Neural progenitor cell (in vitro differentiated cells): ENCODE data around the gene ENPP1. TPM values are rescaled to one million over a fixed set of nuclear protein-coding genes. Genes with fewer than 3 reads are reported as not detected.

Source experiments
- DNase-seq: peaks from one replicate; pipeline ENCODE4 v3.0.0-alpha.2; 2016; ENCODE audit warnings: low spot score
- H2AFZ ChIP-seq: fragments of 200-600 bp; sonication (generic); replicated peaks from 2 replicates; pipeline ENCODE4 v1.6.1; 2016; ENCODE audit warnings: antibody characterized with exemption
- H3F3A ChIP-seq: fragments of 200-600 bp; sonication (generic); 2 replicates; pipeline ENCODE4 v1.6.1; 2016; ENCODE audit warnings: antibody characterized with exemption, low read depth
- H3K27ac ChIP-seq: fragments of 200-600 bp; sonication (generic); 2 replicates; pipeline ENCODE4 v1.5.1; 2016; ENCODE audit warnings: mild to moderate bottlenecking
- H3K27me3 ChIP-seq: fragments of 200-600 bp; sonication (generic); 2 replicates; pipeline ENCODE4 v1.6.1; 2016; ENCODE audit warnings: mild to moderate bottlenecking, moderate library complexity
- H3K36me3 ChIP-seq: fragments of 200-600 bp; sonication (generic); 2 replicates; pipeline ENCODE4 v1.5.1; 2016
- H3K4me1 ChIP-seq: fragments of 200-600 bp; sonication (generic); 2 replicates; pipeline ENCODE4 v1.6.1; 2016; ENCODE audit warnings: mixed run types
- H3K4me2 ChIP-seq: fragments of 200-600 bp; sonication (generic); 2 replicates; pipeline ENCODE4 v1.6.1; 2016
- H3K4me3 ChIP-seq: fragments of 200-600 bp; sonication (generic); 2 replicates; pipeline ENCODE4 v1.5.1; 2016
- H3K79me2 ChIP-seq: fragments of 200-600 bp; sonication (generic); 2 replicates; pipeline ENCODE4 v1.6.1; 2016; ENCODE audit warnings: low read depth
- H3K9ac ChIP-seq: fragments of 200-600 bp; sonication (generic); 2 replicates; pipeline ENCODE4 v1.6.1; 2016
- H3K9me3 ChIP-seq: fragments of 200-600 bp; sonication (generic); 2 replicates; pipeline ENCODE4 v1.5.1; 2016; ENCODE audit warnings: low read depth
- H4K20me1 ChIP-seq: fragments of 200-600 bp; sonication (generic); 2 replicates; pipeline ENCODE4 v1.6.1; 2016; ENCODE audit warnings: low read depth
- H3K27ac Mint-ChIP-seq: 3 replicates; pipeline ENCODE4 v1.8.0; 2021; ENCODE audit warnings: mixed read lengths
- H3K27me3 Mint-ChIP-seq: 2 replicates; pipeline ENCODE4 v1.8.0; 2022; ENCODE audit warnings: low read depth, mild to moderate bottlenecking, inconsistent platforms, moderate library complexity, mixed read lengths; ENCODE audit not compliant: insufficient read depth
- H3K36me3 Mint-ChIP-seq: 3 replicates; pipeline ENCODE4 v1.8.0; 2021; ENCODE audit warnings: mixed read lengths
- H3K4me1 Mint-ChIP-seq: 3 replicates; pipeline ENCODE4 v1.8.0; 2021; ENCODE audit warnings: mixed read lengths
- H3K4me3 Mint-ChIP-seq: 3 replicates; pipeline ENCODE4 v1.8.0; 2021; ENCODE audit warnings: mild to moderate bottlenecking, moderate library complexity, mixed read lengths
- H3K9me3 Mint-ChIP-seq: 3 replicates; pipeline ENCODE4 v1.8.0; 2020; ENCODE audit warnings: mixed read lengths
- CTCF ChIP-seq: fragments of 200-600 bp; sonication (generic); IDR thresholded peaks from 2 replicates; pipeline ENCODE4 v1.5.1; 2017; ENCODE audit warnings: antibody characterized with exemption, mild to moderate bottlenecking
- EZH2 ChIP-seq: fragments of 200-600 bp; sonication (generic); IDR thresholded peaks from 2 replicates; pipeline ENCODE4 v1.6.1; 2017; ENCODE audit warnings: antibody characterized with exemption, mild to moderate bottlenecking, moderate library complexity
- EZH2phosphoT487 ChIP-seq: fragments of 200-600 bp; sonication (generic); IDR thresholded peaks from 2 replicates; pipeline ENCODE4 v1.6.1; 2017; ENCODE audit warnings: antibody characterized with exemption
- total RNA-seq: library from RNA; depleted of rRNA; stranded (reverse); fragments of >200 nt; gene quantifications from 2 replicates; pipeline ENCODE4 v1.2.3, GENCODE V29; 2015; ENCODE audit warnings: low replicate concordance

ENPP1 gene
- total RNA-seq, 1 donor from 2014 or later: 9.7 TPM

- Histone ChIP-seq H3K79me2 (no peaks in the 10 kb centered on the region), H3K4me3 (no peak overlapping the region), H4K20me1 (no peaks in the 10 kb centered on the region), H3F3A (no peaks in the 10 kb centered on the region), H3K27ac (no peak overlapping the region), H3K27me3 (no peaks in the 10 kb centered on the region), H3K9me3 (no peaks in the 10 kb centered on the region), H3K4me2 (no peak overlapping the region), H2AFZ (no peak overlapping the region), H3K4me1 (no peaks in the 10 kb centered on the region), H3K36me3 (no peaks in the 10 kb centered on the region), H3K9ac (no peak overlapping the region)
- TF ChIP-seq EZH2 (no peak), CTCF (no peak), EZH2phosphoT487 (no peak)
- Mint-ChIP-seq H3K4me1 (no peaks in the 10 kb centered on the region), H3K9me3 (no peaks in the 10 kb centered on the region), H3K4me3 (no peak overlapping the region), H3K36me3 (no peaks in the 10 kb centered on the region), H3K27me3 (peaks cover 2% of the 10 kb centered on the region), H3K27ac (no peak overlapping the region)
- DNase-seq: no peak
Measured at GRCh38 chr6:131877999-131878789, 70.4 kb downstream of the ENPP1 start.

- no peaks in the 10 kb centered on the region for H3K27me3 ChIP-seq
- TF ChIP-seq EZH2 (no peak), EZH2phosphoT487 (no peak), CTCF (no peak)
- H3K27ac Mint-ChIP-seq: no peak overlapping the region
- no peaks in the 10 kb centered on the region for H4K20me1 ChIP-seq
- no peak overlapping the region for H3K27ac ChIP-seq
- no peaks in the 10 kb centered on the region for H3K36me3 Mint-ChIP-seq
- H3K4me1 ChIP-seq: no peaks in the 10 kb centered on the region
- no peak overlapping the region for H3K4me2 ChIP-seq
- no peak overlapping the region for H3K4me3 Mint-ChIP-seq
- H3K9me3 Mint-ChIP-seq: peaks cover under 1% of the 10 kb centered on the region
- H2AFZ ChIP-seq: no peak overlapping the region
- H3K36me3 ChIP-seq: no peaks in the 10 kb centered on the region
- no peaks in the 10 kb centered on the region for H3K4me1 Mint-ChIP-seq
- H3K4me3 ChIP-seq: no peak overlapping the region
- H3K9me3 ChIP-seq: no peaks in the 10 kb centered on the region
- no peak for DNase-seq
- no peaks in the 10 kb centered on the region for H3K27me3 Mint-ChIP-seq
- no peak overlapping the region for H3K9ac ChIP-seq
- H3F3A ChIP-seq: no peaks in the 10 kb centered on the region
- H3K79me2 ChIP-seq: no peaks in the 10 kb centered on the region
Measured at GRCh38 chr6:131883016-131883415, 75.2 kb downstream of the ENPP1 start.

- no peaks in the 10 kb centered on the region for H3F3A ChIP-seq
- no peaks in the 10 kb centered on the region for H3K36me3 ChIP-seq
- Mint-ChIP-seq H3K36me3 (no peaks in the 10 kb centered on the region), H3K4me1 (no peaks in the 10 kb centered on the region), H3K4me3 (no peak overlapping the region), H3K9me3 (peaks cover 5% of the 10 kb centered on the region), H3K27ac (no peak overlapping the region), H3K27me3 (peaks cover 3% of the 10 kb centered on the region)
- TF ChIP-seq CTCF (no peak), EZH2phosphoT487 (no peak), EZH2 (no peak)
- H3K4me1 ChIP-seq: no peaks in the 10 kb centered on the region
- no peak overlapping the region for H3K9ac ChIP-seq
- DNase-seq: no peak
- H3K79me2 ChIP-seq: no peaks in the 10 kb centered on the region
- no peak overlapping the region for H3K27ac ChIP-seq
- no peak overlapping the region for H2AFZ ChIP-seq
- no peak overlapping the region for H3K4me3 ChIP-seq
- H3K4me2 ChIP-seq: no peak overlapping the region
- no peaks in the 10 kb centered on the region for H3K27me3 ChIP-seq
- no peaks in the 10 kb centered on the region for H3K9me3 ChIP-seq
- no peaks in the 10 kb centered on the region for H4K20me1 ChIP-seq
Measured at GRCh38 chr6:131885237-131885636, 77.4 kb downstream of the ENPP1 start.
